ENCODE data around the gene WNT10A.
A peak's percentile ranks its signal among the peaks of the same experiment; 100 is the strongest.
"Not testable (repeated sequence)": the region's sequence is repeated elsewhere in the genome, so short reads cannot be mapped to it uniquely, and the experiment has no call there.

WNT10A gene

DNA sequence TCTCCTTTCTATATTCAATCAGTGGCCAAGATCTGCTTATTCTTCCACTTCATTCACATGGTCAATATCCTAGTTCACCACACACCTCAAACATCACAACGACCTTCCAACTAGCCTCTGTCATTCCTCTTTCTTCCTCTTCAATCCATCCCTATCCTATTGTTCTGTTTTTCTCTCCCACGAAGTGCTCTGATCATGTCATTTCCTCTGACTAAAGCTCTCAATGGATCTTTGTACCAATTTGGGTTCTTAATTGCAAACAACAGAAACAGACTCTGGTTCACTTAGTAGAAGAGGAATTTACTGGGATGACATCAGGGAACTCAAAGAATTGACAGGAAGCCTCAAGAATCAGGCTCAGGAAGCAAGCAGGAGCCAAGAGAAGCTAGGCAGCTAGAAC, 23.5 kb downstream of the WNT10A start:
- Mint-ChIP-seq H3K27me3 (peaks cover 23% of the 10 kb centered on the region), H3K36me3 (no peaks in the 10 kb centered on the region), H3K27ac (no peak overlapping the region), H3K4me1 (ENCODE audit: low read depth) (peaks cover 8% of the 10 kb centered on the region), H3K9me3 (ENCODE audit: low read depth) (no peaks in the 10 kb centered on the region), H3K4me3 (no peak overlapping the region)

- Mint-ChIP-seq H3K27ac (peak overlapping the region; percentile 61), H3K27me3 (peaks cover 5% of the 10 kb centered on the region), H3K9me3 (ENCODE audit: low read depth) (no peaks in the 10 kb centered on the region), H3K4me1 (ENCODE audit: low read depth) (peaks cover 8% of the 10 kb centered on the region), H3K4me3 (peak overlapping the region; percentile 84), H3K36me3 (no peaks in the 10 kb centered on the region)
Measured at GRCh38 chr2:218908721-218909619, 28.3 kb downstream of the WNT10A start.

GRCh38 chr2:218910741-218911140, 30.1 kb downstream of the WNT10A start:
- Mint-ChIP-seq H3K9me3 (ENCODE audit: low read depth) (no peaks in the 10 kb centered on the region), H3K36me3 (no peaks in the 10 kb centered on the region), H3K4me3 (no peak overlapping the region), H3K4me1 (ENCODE audit: low read depth) (peaks cover 8% of the 10 kb centered on the region), H3K27me3 (peaks cover 5% of the 10 kb centered on the region), H3K27ac (no peak overlapping the region)

DNA sequence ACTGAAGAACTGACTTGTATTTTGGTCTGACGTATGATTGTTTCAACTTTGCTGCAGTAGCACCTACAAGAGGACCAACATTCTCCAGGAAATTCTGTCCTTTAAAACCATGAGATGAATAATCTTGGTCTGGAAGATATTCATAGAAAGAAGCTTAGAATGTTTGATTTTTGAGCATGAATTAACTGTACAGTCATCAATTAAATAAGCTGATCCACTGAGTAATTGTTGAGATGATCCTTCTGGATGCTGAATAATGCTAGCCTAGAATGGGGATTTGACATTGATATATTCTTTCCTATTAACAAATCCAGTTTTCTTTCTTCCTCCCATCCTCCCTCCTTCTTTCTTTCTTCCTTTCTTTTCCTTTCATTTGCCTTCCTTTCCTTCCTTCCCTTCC, 39.9 kb downstream of the WNT10A start:
- peaks cover 33% of the 10 kb centered on the region for H3K27me3 Mint-ChIP-seq
- no peaks in the 10 kb centered on the region for H3K4me1 Mint-ChIP-seq (ENCODE audit: low read depth)
- H3K36me3 Mint-ChIP-seq, result peaks cover 6% of the 10 kb centered on the region
- no peak overlapping the region for H3K4me3 Mint-ChIP-seq
- H3K9me3 Mint-ChIP-seq (ENCODE audit: low read depth), result no peaks in the 10 kb centered on the region
- no peak overlapping the region for H3K27ac Mint-ChIP-seq

GRCh38 chr2:218924757-218925156, 44.1 kb downstream of the WNT10A start:
- Mint-ChIP-seq H3K36me3 (peaks cover 5% of the 10 kb centered on the region), H3K27ac (no peak overlapping the region), H3K9me3 (ENCODE audit: low read depth) (no peaks in the 10 kb centered on the region), H3K4me1 (ENCODE audit: low read depth) (no peaks in the 10 kb centered on the region), H3K4me3 (no peak overlapping the region), H3K27me3 (peaks cover 36% of the 10 kb centered on the region)

DNA sequence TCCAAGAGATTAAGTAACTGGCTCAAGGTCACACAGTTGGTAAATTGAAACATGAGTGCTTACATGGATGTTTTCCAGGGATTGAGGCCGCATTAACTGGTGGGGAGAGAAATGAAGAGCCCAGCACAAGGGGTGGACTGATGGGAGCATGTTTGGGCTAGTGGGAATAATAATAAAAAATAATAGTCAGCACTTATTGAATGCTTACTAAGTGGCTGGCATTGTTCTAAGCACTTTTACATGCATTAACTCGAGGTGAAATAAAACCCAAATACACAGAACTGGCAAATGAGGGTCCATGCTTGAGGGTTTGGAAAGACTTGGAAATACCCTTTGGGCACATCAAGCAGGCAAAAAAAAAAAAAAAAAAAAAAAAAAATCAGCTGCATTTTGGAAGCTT, 44.8 kb downstream of the WNT10A start:
- H3K9me3 Mint-ChIP-seq (ENCODE audit: low read depth), result no peaks in the 10 kb centered on the region
- H3K4me3 Mint-ChIP-seq, result no peak overlapping the region
- H3K27me3 Mint-ChIP-seq, result peaks cover 30% of the 10 kb centered on the region
- H3K4me1 Mint-ChIP-seq (ENCODE audit: low read depth), result no peaks in the 10 kb centered on the region
- peaks cover 5% of the 10 kb centered on the region for H3K36me3 Mint-ChIP-seq
- no peak overlapping the region for H3K27ac Mint-ChIP-seq

- no peaks in the 10 kb centered on the region for H3K4me1 Mint-ChIP-seq (ENCODE audit: low read depth)
- peaks cover 5% of the 10 kb centered on the region for H3K36me3 Mint-ChIP-seq
- no peaks in the 10 kb centered on the region for H3K9me3 Mint-ChIP-seq (ENCODE audit: low read depth)
- H3K27me3 Mint-ChIP-seq, result peaks cover 21% of the 10 kb centered on the region
- no peak overlapping the region for H3K27ac Mint-ChIP-seq
- no peak overlapping the region for H3K4me3 Mint-ChIP-seq
Measured at GRCh38 chr2:218927422-218927821, 46.8 kb downstream of the WNT10A start.

DNA sequence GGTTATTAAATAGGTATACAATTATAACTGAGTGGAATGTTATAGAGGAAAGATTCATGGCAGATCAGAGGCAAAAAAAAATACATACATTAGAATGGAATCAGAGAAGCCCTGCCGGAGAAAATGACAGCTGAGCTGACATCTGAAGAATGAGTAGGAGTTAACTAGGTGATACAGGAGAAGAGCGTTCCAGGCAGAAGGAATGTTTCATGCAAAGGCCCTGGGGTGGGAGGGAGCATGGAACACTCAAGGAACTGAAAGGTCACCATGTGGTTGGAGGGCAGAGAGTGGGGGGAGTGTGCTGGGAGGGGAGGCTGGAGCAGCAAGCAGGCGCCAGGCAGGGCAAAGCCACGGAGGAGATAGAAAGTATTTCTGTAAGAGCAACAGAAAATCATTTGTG, 47.2 kb downstream of the WNT10A start:
- Mint-ChIP-seq H3K27me3 (peaks cover 17% of the 10 kb centered on the region), H3K36me3 (peaks cover 5% of the 10 kb centered on the region), H3K9me3 (ENCODE audit: low read depth) (no peaks in the 10 kb centered on the region), H3K27ac (no peak overlapping the region), H3K4me1 (ENCODE audit: low read depth) (no peaks in the 10 kb centered on the region), H3K4me3 (no peak overlapping the region)

DNA sequence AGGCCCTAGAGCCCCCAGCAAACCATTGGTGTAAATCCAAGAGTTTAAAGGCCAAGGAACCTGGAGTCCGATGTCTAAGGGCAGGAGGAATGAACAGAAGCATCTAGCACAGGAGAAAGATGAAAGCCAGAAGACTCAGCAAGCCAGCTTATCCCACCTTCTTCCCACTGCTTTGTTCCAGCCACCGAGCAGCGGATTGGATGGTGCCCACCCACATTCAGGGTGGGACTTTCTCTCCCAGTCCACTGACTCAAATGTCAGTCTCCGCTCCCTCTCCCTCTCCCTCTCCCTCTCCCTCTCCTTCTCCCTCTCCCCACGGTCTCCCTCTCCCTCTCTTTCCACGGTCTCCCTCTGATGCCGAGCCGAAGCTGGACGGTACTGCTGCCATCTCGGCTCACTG, 49.8 kb downstream of the WNT10A start:
- H3K4me3 Mint-ChIP-seq; H3K27me3 Mint-ChIP-seq; H3K9me3 Mint-ChIP-seq (ENCODE audit: low read depth); H3K36me3 Mint-ChIP-seq; H3K27ac Mint-ChIP-seq; H3K4me1 Mint-ChIP-seq (ENCODE audit: low read depth): not testable (repeated sequence)

- not testable (repeated sequence) for H3K9me3 Mint-ChIP-seq (ENCODE audit: low read depth); H3K36me3 Mint-ChIP-seq; H3K4me3 Mint-ChIP-seq; H3K4me1 Mint-ChIP-seq (ENCODE audit: low read depth); H3K27ac Mint-ChIP-seq
- H3K27me3 Mint-ChIP-seq, result peaks cover 10% of the 10 kb centered on the region
Measured at GRCh38 chr2:218931751-218932150, 51.1 kb downstream of the WNT10A start.

Data from activated naive CD8-positive, alpha-beta T cell (primary cell).